HCT116 (cell line): ENCODE measurements around the gene IGFBP7. TPM values are rescaled to one million over a fixed set of nuclear protein-coding genes. Genes with fewer than 3 reads are reported as not detected.

Experiments
- ATAC-seq: fragments of 200-7000 bp; cut with Tn5 transposase; 2 replicates; pipeline ENCODE4 v1.9.1; 2020; ENCODE audit warnings: mild to moderate bottlenecking, moderate library complexity
- BruUV-seq: library from RNA; stranded (reverse); fragments of 400-500 nt; replicated peaks from 2 replicates; lab custom pipeline; 2021; lab: Mats Ljungman, UMichigan
- CTCF ChIA-PET: fragments of 300-600 bp; sonication (Branson Sonifier 250); formaldehyde crosslinking; loops from one replicate; lab custom pipeline; 2021; ENCODE audit warnings: antibody characterized with exemption; lab: Charles Lee
- POLR2A ChIA-PET: fragments of 300-600, 350-600 bp; sonication (Branson Sonifier 250); formaldehyde crosslinking; loops from one replicate; lab custom pipeline; 2021; ENCODE audit warnings: antibody characterized with exemption; lab: Charles Lee
- RAD21 ChIA-PET, 2 experiments: fragments of 300-600 bp; sonication (Branson Sonifier 250); formaldehyde crosslinking; loops; one replicate each; lab custom pipeline; 2023; ENCODE audit warnings: low total read pairs in 2 of 2; ENCODE audit not compliant: uncharacterized antibody in 2 of 2, unreplicated experiment in 2 of 2, low non-redundant PET in 1 of 2; lab: Charles Lee
- DNase-seq: peaks from one replicate; pipeline ENCODE4 v3.0.0-alpha.2; 2010; ENCODE audit warnings: low read depth, low spot score
- H2AFZ ChIP-seq: fragments of 200-600 bp; shearing (Covaris generic), sonication (generic); 2 replicates; pipeline ENCODE4 v1.6.1; 2017; ENCODE audit warnings: low read depth, mixed run types, mixed read lengths, antibody characterized with exemption, low read length; ENCODE audit not compliant: poor library complexity, severe bottlenecking
- H3K27ac ChIP-seq: 2 replicates; pipeline ENCODE4 v1.5.1; 2012; ENCODE audit warnings: low read depth, low read length
- H3K27me3 ChIP-seq: fragments of 200-600 bp; sonication (generic); 2 replicates; pipeline ENCODE4 v1.6.1; 2016; ENCODE audit warnings: mixed run types, low read length, mixed read lengths; ENCODE audit not compliant: insufficient read depth
- H3K36me3 ChIP-seq, 2 experiments: fragments of 200-500 bp in 1 of 2; fragments of 200-600 bp in 1 of 2; sonication (Bioruptor generic) in 1 of 2; sonication (generic) in 1 of 2; 2 replicates each; pipeline versions ENCODE4 v1.5.1 to v1.6.1; 2014 to 2016; ENCODE audit warnings: low read length in 2 of 2, inconsistent platforms in 1 of 2, mixed read lengths in 1 of 2, mixed run types in 1 of 2; ENCODE audit not compliant: insufficient read depth in 2 of 2, control insufficient read depth in 1 of 2
- H3K4me1 ChIP-seq, 2 experiments: fragments of 200-600 bp in 1 of 2; sonication (generic) in 1 of 2; 2 replicates each; pipeline versions ENCODE4 v1.5.1 to v1.6.1; 2012 to 2017; ENCODE audit warnings: low read length in 2 of 2, inconsistent platforms in 1 of 2, mild to moderate bottlenecking in 1 of 2, mixed read lengths in 1 of 2, mixed run types in 1 of 2, moderate library complexity in 1 of 2; ENCODE audit not compliant: insufficient read depth in 2 of 2, control insufficient read depth in 1 of 2
- H3K4me2 ChIP-seq: fragments of 200-600 bp; sonication (generic); 2 replicates; pipeline ENCODE4 v1.6.1; 2017; ENCODE audit warnings: mixed run types, low read length, mixed read lengths
- H3K4me3 ChIP-seq, 2 experiments: fragments of 200-600 bp in 1 of 2; sonication (generic) in 1 of 2; replicated peaks in 1 of 2; 2 replicates each; pipeline ENCODE4 v1.5.1; 2011 to 2016; ENCODE audit warnings: low read length in 2 of 2, control low read depth in 1 of 2, low read depth in 1 of 2, mild to moderate bottlenecking in 1 of 2, mixed read lengths in 1 of 2, mixed run types in 1 of 2
- H3K79me2 ChIP-seq: fragments of 200-600 bp; sonication (generic); 2 replicates; pipeline ENCODE4 v1.6.1; 2017; ENCODE audit warnings: mild to moderate bottlenecking, mixed run types, low read length, moderate library complexity, mixed read lengths; ENCODE audit not compliant: insufficient read depth
- H3K9ac ChIP-seq: fragments of 200-600 bp; sonication (generic); 2 replicates; pipeline ENCODE4 v1.6.1; 2016; ENCODE audit warnings: low read length, mixed read lengths
- H3K9me2 ChIP-seq: fragments of 200-600 bp; sonication (generic), shearing (Covaris generic); 2 replicates; pipeline ENCODE4 v1.6.1; 2017; ENCODE audit warnings: mixed run types, mild to moderate bottlenecking, moderate library complexity; ENCODE audit not compliant: insufficient read depth
- H3K9me3 ChIP-seq, 2 experiments: fragments of 200-500 bp in 1 of 2; fragments of 200-600 bp in 1 of 2; sonication (Bioruptor generic) in 1 of 2; sonication (generic) in 1 of 2; 2 replicates each; pipeline ENCODE4 v1.6.1; 2014 to 2017; ENCODE audit warnings: low read length in 2 of 2, mixed read lengths in 2 of 2, inconsistent platforms in 1 of 2, low read depth in 1 of 2, mild to moderate bottlenecking in 1 of 2, mixed run types in 1 of 2, moderate library complexity in 1 of 2; ENCODE audit not compliant: control insufficient read depth in 1 of 2, insufficient read depth in 1 of 2
- H4K20me1 ChIP-seq: fragments of 200-600 bp; sonication (generic), shearing (Covaris generic); 2 replicates; pipeline ENCODE4 v1.6.1; 2017; ENCODE audit warnings: mixed run types, mild to moderate bottlenecking, moderate library complexity; ENCODE audit not compliant: insufficient read depth
- EZH2phosphoT487 ChIP-seq: fragments of 200-600 bp; IDR thresholded peaks from 2 replicates; pipeline ENCODE4 v1.6.1; 2018; ENCODE audit warnings: antibody characterized with exemption, borderline replicate concordance
- FOSL1 ChIP-seq: IDR thresholded peaks from 2 replicates; pipeline ENCODE4 v1.6.1; 2012; ENCODE audit warnings: low read depth
- POLR2AphosphoS5 ChIP-seq: IDR thresholded peaks from 2 replicates; pipeline ENCODE4 v1.6.1; 2011; ENCODE audit warnings: mild to moderate bottlenecking, low read depth, low read length, moderate library complexity
- TCF7L2 ChIP-seq: IDR thresholded peaks from 2 replicates; pipeline ENCODE4 v1.7.0; 2011; ENCODE audit warnings: borderline replicate concordance, inconsistent platforms; ENCODE audit not compliant: insufficient read depth, insufficient read length; ENCODE audit errors: extremely low read depth
- ZNF274 ChIP-seq: fragments of 200-500 bp; sonication (Bioruptor generic); IDR thresholded peaks from 2 replicates; pipeline ENCODE4 v1.6.1; 2014; ENCODE audit warnings: mild to moderate bottlenecking, low read depth, low read length, inconsistent platforms
- intact Hi-C: fragments of 100-400 bp; cut with micrococcal nuclease; formaldehyde crosslinking; loops from 2 replicates; pipeline ENCODE4 v1.10.0; 2022
- total RNA-seq: library from RNA; stranded (reverse); gene quantifications from one replicate; pipeline ENCODE4 v1.2.1, GENCODE V29; 2021; ENCODE audit not compliant: unreplicated experiment
- TF ChIP-seq, protein P1 (sequence below), 3 experiments: fragments of 200-600 bp in 1 of 3; sonication (generic) in 1 of 3; IDR thresholded peaks in 2 of 3; conservative IDR thresholded peaks in 1 of 3; 2 replicates each; pipeline ENCODE4 v1.5.1; 2012 to 2017; ENCODE audit warnings: low read depth in 2 of 3, low read length in 2 of 3, antibody characterized with exemption in 1 of 3, borderline replicate concordance in 1 of 3, control low read depth in 1 of 3, mild to moderate bottlenecking in 1 of 3, mixed read lengths in 1 of 3, mixed run types in 1 of 3, moderate library complexity in 1 of 3; ENCODE audit not compliant: insufficient read depth in 1 of 3
- TF ChIP-seq, protein P2 (sequence below): IDR thresholded peaks from 2 replicates; pipeline ENCODE4 v1.6.1; 2011; ENCODE audit warnings: mild to moderate bottlenecking, low read length, moderate library complexity; ENCODE audit not compliant: insufficient replicate concordance; ENCODE audit errors: extremely low read depth
- TF ChIP-seq, protein P3 (sequence below): IDR thresholded peaks from 2 replicates; pipeline ENCODE4 v1.6.1; 2012

IGFBP7 gene
- total RNA-seq, 1 experiment from 2014 or later: 0.91 TPM

DNA sequence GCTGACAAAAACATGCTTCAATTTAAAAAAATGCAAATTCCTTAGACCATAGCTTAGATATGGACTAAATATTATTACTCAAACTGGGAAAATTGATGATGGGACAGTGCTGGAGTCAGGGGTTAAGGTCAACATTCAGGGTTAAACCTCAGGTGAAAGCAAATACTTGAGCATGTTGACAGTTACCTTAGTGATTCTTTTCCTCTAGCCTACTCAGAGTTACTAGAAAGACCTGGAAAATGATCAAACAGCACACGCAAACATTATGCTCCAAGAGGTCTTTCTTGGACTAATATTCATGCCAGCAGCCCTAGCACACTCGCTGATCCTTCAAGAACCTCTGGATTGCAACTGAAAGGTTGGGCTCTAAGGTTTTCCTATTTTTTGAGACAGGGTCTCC is 10.8 kb downstream of the IGFBP7 start (continued):
- TF ChIP-seq, protein P1, sequence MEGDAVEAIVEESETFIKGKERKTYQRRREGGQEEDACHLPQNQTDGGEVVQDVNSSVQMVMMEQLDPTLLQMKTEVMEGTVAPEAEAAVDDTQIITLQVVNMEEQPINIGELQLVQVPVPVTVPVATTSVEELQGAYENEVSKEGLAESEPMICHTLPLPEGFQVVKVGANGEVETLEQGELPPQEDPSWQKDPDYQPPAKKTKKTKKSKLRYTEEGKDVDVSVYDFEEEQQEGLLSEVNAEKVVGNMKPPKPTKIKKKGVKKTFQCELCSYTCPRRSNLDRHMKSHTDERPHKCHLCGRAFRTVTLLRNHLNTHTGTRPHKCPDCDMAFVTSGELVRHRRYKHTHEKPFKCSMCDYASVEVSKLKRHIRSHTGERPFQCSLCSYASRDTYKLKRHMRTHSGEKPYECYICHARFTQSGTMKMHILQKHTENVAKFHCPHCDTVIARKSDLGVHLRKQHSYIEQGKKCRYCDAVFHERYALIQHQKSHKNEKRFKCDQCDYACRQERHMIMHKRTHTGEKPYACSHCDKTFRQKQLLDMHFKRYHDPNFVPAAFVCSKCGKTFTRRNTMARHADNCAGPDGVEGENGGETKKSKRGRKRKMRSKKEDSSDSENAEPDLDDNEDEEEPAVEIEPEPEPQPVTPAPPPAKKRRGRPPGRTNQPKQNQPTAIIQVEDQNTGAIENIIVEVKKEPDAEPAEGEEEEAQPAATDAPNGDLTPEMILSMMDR (IDR thresholded peaks at IDR 0.05 in 2 of 3, conservative IDR thresholded peaks at IDR 0.05 in 1 of 3; ENCODE audit: borderline replicate concordance in 1 of 3, insufficient read depth in 1 of 3, low read depth in 2 of 3, low read length in 2 of 3): no peak
- no peak for TF ChIP-seq FOSL1

DNA sequence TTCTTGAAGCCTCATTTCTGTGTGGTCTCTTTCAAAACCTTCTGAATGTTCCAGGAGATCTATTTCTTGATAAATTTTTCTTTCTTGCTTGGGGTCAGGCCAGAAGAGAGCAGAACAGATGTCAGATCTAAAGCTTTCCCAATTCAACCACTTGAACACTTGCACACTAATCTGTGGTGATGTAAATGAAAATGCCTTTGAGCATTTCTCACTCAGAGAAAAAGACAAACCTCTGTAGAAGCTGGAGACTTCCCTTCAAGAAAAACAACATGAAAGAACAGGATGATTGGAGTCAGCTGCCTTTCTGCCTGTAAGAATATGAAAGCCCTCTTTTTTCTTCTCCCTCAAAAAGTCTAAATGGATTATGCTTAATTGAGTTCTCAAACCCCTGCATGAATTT is 11.2 kb downstream of the IGFBP7 start:
- no peak overlapping the region for H3K9ac ChIP-seq
- TF ChIP-seq ZNF274 (no peak), EZH2phosphoT487 (no peak), POLR2AphosphoS5 (no peak), TCF7L2 (no peak)
- TF ChIP-seq, protein P2, sequence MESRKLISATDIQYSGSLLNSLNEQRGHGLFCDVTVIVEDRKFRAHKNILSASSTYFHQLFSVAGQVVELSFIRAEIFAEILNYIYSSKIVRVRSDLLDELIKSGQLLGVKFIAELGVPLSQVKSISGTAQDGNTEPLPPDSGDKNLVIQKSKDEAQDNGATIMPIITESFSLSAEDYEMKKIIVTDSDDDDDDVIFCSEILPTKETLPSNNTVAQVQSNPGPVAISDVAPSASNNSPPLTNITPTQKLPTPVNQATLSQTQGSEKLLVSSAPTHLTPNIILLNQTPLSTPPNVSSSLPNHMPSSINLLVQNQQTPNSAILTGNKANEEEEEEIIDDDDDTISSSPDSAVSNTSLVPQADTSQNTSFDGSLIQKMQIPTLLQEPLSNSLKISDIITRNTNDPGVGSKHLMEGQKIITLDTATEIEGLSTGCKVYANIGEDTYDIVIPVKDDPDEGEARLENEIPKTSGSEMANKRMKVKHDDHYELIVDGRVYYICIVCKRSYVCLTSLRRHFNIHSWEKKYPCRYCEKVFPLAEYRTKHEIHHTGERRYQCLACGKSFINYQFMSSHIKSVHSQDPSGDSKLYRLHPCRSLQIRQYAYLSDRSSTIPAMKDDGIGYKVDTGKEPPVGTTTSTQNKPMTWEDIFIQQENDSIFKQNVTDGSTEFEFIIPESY: no peak
- TF ChIP-seq, protein P3, sequence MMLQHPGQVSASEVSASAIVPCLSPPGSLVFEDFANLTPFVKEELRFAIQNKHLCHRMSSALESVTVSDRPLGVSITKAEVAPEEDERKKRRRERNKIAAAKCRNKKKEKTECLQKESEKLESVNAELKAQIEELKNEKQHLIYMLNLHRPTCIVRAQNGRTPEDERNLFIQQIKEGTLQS: no peak
- RAD21 ChIA-PET: no interaction called here
- no peaks in the 10 kb centered on the region for H3K9me2 ChIP-seq
- H3K9me3 ChIP-seq: no peaks in the 10 kb centered on the region
- H3K36me3 ChIP-seq: no peaks in the 10 kb centered on the region
- DNase-seq (no peak), ATAC-seq (no peak)
- CTCF ChIA-PET: no interaction called here
- no peak overlapping the region for H3K4me3 ChIP-seq
- no peak overlapping the region for H3K27ac ChIP-seq
- peaks cover 14% of the 10 kb centered on the region; the same call in 1 of the 2 replicates for H3K27me3 ChIP-seq
- no peaks in the 10 kb centered on the region for H3K79me2 ChIP-seq
- intact Hi-C loops: no loop called here
- H4K20me1 ChIP-seq: no peaks in the 10 kb centered on the region
- BruUV-seq: no TSS peak
- H3K4me2 ChIP-seq: no peak overlapping the region
- no peaks in the 10 kb centered on the region for H3K4me1 ChIP-seq
- POLR2A ChIA-PET: interaction anchor here (0.6 kb wide), 1 partner anchor 10 kb away, joined by 3 read pairs; no protein-coding TSS in a partner anchor
- no peak overlapping the region for H2AFZ ChIP-seq
